HG02571 (cell line): ENCODE data around the gene CSNK1G2.

Source experiments
- ATAC-seq: cut with Tn5 transposase; IDR thresholded peaks from one replicate; pipeline ENCODE4 v1.9.1; 2021; ENCODE audit warnings: mild to moderate bottlenecking, moderate library complexity; ENCODE audit not compliant: unreplicated experiment

CSNK1G2 gene

GRCh38 chr19:1962674-1963073, 21.7 kb downstream of the CSNK1G2 start:
- ATAC-seq = no peak

GRCh38 chr19:1967087-1967608, 26.2 kb downstream of the CSNK1G2 start:
- ATAC-seq = no peak

- no peak for ATAC-seq
Measured at GRCh38 chr19:1968279-1969175, 27.6 kb downstream of the CSNK1G2 start.

DNA sequence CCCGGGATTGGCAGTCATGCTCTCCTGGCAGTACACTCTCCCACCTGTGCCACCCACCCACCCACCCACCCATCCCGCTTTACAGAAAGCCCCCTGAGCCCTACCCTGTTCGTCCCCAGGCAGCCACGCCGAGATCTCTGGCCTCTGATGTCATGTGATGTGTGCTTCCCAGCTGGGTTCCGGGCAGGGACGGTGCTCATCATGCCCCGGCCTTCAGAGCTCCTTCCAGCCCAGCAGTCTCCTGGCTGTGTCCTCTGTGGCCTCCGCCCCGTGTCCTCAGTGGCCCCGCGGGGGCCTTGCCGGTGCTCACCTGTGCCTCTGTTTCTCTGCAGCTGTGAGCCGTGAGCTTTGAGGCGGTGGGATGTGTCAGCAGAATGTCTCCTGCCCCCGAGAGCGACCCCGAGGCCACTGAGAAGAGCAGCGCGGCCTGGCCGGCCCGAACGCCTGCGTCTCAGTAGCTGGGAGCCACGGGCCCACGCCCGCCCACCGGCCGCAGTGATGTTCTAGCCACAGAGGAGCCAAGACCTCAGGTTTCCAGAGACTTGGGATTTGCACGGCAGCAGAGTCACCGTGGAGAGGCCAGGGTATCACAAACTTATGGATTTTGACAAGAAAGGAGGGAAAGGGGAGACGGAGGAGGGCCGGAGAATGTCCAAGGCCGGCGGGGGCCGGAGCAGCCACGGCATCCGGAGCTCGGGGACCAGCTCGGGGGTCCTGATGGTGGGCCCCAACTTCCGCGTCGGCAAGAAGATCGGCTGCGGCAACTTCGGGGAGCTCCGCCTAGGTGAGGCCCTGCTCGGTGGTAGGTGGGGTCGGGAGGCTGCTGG, 28.4 kb downstream of the CSNK1G2 start:
- no peak for ATAC-seq

DNA sequence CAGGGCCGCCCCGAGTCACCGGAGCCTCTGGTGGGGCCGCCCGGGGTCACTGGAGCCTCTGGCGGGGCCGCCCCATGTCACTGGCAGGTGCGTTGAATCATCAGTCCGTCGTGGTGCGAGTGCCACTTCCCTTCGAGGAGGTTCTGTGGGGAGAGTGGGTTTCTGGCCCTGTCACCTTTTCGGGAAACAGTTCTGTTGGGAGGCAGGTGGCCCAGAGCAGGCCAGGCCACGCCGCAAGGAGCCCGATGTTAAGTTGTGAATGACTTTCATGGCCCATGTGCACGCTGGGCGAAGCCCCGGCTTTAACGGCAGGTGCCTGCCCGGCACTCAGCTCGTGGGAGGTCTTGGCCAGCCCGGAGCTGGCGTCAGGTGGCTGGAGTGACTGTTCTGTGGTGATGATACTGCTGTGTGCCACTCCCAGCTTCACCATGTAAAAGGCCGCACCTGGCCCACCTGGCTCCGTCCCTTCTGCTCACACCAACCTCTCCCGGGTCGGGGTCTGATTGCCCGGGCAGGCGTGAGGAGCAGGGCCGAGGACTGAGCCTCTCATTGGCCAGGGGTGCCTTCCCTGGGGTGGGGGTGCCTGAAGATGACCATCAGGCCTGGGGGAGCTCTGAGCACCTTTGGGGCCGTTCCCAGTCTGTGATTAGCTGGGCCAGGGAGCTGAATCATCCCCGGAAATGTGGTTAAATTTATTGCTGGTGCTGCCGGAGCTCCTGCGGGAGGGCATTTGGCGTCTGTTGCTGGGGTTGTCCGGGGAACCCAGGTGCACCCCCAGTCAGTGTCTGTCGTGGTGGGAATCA, 29.2 kb downstream of the CSNK1G2 start:
- ATAC-seq = no peak

DNA sequence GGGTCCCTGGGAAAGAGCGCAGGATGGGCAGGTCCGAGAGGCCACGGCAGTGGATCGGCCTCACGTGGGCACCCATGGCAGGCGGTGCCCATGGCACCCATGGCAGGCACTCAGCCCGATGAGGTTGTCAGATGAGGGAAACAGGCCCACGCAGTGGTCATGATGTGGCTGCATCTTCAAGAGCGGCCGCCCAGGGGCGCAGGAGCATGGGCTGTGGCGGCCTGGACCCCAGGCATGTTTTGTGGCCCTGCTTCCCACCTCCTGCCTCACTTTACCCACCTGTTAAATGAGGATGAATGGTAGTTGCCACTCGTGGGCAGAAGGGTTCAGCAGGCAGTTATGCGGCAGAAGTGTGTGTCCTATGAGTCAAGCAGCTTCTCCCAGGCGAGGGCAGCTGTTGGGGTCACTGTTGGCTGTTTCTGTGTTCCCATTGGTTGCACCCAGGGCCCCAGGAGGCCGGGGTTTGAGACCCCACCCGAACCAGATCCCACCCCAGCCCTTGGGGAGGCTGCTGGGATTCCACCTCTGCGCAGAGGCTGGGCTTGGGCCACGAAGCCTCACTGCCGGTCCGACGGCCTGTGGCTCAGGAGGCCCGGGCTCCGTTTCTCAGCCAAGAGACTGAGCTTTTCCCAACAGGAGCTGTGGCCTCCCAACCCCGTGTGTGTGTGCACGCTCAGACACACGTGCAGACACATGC, 30.0 kb downstream of the CSNK1G2 start:
- ATAC-seq = no peak

GRCh38 chr19:1974381-1975161, 33.6 kb downstream of the CSNK1G2 start:
- no peak for ATAC-seq

DNA sequence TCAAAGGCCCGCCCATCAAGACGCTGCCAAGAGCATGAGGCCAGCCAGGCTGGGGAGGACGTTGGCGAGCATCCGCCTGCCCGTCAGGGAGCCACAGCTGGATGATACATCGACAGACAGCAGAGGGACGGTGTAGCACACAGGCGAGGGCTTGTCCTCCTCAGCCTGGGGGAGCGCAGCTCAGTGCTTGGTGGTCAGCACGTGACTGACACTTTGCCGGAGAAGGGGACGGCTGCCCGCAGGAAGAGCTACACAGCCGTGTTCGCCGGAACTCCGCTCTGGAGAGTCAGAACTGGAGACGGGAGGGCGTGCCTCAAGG, 34.1 kb downstream of the CSNK1G2 start:
- ATAC-seq = no peak

DNA sequence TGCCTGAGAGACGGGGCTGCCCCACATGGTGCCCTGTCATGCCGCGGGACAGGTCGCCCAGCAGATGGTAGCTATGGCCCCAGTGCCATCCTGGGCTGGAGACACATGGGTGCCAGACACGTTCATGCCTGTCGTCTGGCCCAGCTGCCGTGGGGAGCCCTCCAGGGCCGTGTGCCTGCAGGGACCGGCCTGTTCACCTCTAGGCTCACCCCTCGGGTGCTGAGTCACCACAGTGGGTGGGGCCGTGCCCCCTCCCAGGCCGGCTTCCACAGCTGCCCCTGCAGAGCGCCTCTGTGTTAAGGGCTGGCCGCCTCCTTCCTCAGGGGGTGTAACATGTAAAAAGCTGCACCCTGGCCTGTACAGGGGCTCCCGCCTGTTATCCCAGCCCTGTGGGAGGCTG, 36.1 kb downstream of the CSNK1G2 start:
- ATAC-seq = no peak

- ATAC-seq = no peak
Measured at GRCh38 chr19:1978346-1978894, 37.4 kb downstream of the CSNK1G2 start.

DNA sequence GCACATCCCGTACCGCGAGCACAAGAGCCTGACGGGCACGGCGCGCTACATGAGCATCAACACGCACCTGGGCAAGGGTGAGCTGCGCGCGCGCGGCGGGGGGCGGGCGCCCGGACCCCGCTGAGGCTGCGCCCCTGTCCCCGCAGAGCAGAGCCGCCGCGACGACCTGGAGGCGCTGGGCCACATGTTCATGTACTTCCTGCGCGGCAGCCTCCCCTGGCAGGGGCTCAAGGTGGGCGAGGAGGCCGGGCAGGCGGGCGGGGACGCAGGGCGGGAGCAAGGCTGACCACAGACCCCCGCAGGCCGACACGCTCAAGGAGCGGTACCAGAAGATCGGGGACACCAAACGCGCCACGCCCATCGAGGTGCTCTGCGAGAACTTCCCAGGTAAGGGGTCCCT, 38.0 kb downstream of the CSNK1G2 start:
- ATAC-seq = no peak

DNA sequence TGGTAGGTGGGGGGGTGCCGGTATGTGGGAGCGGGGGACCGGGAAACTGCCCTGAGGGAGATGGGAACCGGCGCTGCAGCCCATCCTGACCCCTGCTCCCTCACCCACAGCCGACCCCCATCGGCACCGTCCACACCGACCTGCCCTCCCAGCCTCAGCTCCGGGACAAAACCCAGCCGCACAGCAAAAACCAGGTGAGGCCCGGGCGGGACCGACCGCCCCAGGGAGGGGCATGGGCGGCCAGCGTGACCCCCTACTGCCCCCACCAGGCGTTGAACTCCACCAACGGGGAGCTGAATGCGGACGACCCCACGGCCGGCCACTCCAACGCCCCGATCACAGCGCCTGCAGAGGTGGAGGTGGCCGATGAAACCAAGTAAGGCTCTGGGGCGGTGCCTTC, 38.7 kb downstream of the CSNK1G2 start:
- no peak for ATAC-seq

GRCh38 chr19:1980091-1980808, 39.3 kb downstream of the CSNK1G2 start:
- ATAC-seq = no peak

DNA sequence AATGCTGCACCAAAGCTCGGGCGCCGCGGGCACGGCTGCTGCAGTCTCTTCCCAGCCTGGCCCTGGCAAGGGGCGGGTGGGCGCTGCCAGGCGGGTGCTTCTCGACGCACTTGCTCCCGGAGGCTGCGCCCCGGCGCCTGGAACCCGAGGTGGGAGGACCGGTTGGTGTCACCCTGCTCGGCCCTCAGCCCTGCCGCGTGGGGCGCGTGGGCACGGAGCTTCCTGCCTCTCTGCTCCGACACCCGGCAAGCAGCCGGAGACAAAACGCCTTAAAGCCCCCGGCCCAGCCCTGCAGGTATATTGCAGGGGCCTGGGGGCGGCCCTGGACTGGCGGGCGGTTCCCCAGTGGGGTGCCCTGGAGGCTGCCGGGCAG, 39.8 kb downstream of the CSNK1G2 start:
- no peak for ATAC-seq

GRCh38 chr19:1981253-1981652, 40.3 kb downstream of the CSNK1G2 start:
- ATAC-seq = no peak

- no peak for ATAC-seq
Measured at GRCh38 chr19:1984357-1984756, 43.4 kb downstream of the CSNK1G2 start.

DNA sequence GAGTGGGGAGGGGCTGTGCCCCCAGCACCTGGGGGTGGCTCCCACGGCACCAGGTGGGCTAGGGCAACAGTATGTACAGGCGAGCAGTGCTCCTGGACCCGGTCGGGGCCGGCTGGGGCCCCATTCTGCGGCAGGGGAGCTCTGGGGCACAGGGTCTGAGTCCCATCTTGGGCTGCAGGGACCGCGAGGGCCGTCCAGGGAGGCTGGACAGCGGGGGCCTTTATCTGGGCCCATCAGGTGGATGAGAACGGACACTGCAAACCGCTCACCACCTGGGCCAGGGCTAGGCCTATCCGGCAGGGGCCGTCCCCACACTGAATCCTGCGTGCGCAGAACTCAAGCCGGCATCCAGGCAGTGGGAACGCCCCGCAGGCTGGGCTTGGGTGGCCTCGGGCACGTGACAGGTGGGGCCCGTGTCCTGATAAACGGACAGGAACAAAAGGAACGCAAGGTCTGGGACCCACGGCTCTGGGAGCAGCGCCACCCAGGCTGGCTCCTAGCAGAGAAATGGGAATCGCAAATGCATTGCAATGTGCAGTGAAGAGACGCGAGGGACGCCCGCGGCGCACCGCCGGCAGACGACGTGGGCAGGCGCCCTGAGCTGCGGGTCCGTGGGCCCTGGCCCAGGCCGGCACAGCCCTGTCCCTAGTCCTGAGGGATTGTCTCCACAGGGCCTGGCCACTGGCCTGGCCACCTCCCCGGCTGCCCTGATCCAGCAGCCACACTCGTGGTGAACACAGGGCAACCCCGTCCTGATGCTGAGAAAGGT, 44.8 kb downstream of the CSNK1G2 start:
- no peak for ATAC-seq
